Panc1 (cell line): Measurements from ENCODE around the gene CTTNBP2. TPM values are rescaled to one million over a fixed set of nuclear protein-coding genes. Genes with fewer than 3 reads are reported as not detected.

ENCODE experiments used
- ATAC-seq: fragments of 200-7000 bp; cut with Tn5 transposase; 2 replicates; pipeline ENCODE4 v1.9.1; 2020; ENCODE audit warnings: mild to moderate bottlenecking, moderate library complexity
- BruUV-seq: library from RNA; stranded (reverse); fragments of 400-500 nt; replicated peaks from 2 replicates; lab custom pipeline; 2021; lab: Mats Ljungman, UMichigan
- CTCF ChIA-PET: fragments of 300-600 bp; sonication (Branson Sonifier 250); formaldehyde crosslinking; loops from one replicate; lab custom pipeline; 2022; ENCODE audit warnings: antibody characterized with exemption; lab: Charles Lee
- POLR2A ChIA-PET: fragments of 300-600 bp; sonication (Branson Sonifier 250); formaldehyde crosslinking; loops from one replicate; lab custom pipeline; 2022; ENCODE audit warnings: antibody characterized with exemption; lab: Charles Lee
- DNase-seq: peaks from one replicate; pipeline ENCODE4 v3.0.0-alpha.2; 2010; ENCODE audit warnings: low read depth, low spot score
- H3K27ac ChIP-seq: 2 replicates; pipeline ENCODE4 v1.5.1; 2011; ENCODE audit warnings: mild to moderate bottlenecking, low read length, inconsistent platforms
- H3K27me3 ChIP-seq: fragments of 200-500 bp; sonication (Bioruptor generic); 2 replicates; pipeline ENCODE4 v1.6.0; 2014; ENCODE audit warnings: low read length, inconsistent platforms; ENCODE audit not compliant: control insufficient read depth, insufficient read depth
- H3K36me3 ChIP-seq: fragments of 200-500 bp; sonication (Bioruptor generic); 2 replicates; pipeline ENCODE4 v1.5.1; 2014; ENCODE audit warnings: inconsistent platforms, mild to moderate bottlenecking, low read length, moderate library complexity; ENCODE audit not compliant: control insufficient read depth, insufficient read depth
- H3K4me1 ChIP-seq: 2 replicates; pipeline ENCODE4 v1.5.1; 2011; ENCODE audit warnings: inconsistent platforms, mild to moderate bottlenecking, low read length, moderate library complexity; ENCODE audit not compliant: control insufficient read depth, insufficient read depth
- H3K4me3 ChIP-seq, 2 experiments: 2 replicates each; pipeline ENCODE4 v1.5.1; 2011 to 2012; ENCODE audit warnings: low read depth in 2 of 2, low read length in 2 of 2, mild to moderate bottlenecking in 2 of 2, inconsistent platforms in 1 of 2, moderate library complexity in 1 of 2
- H3K9me3 ChIP-seq: fragments of 200-500 bp; sonication (Bioruptor generic); 2 replicates; pipeline ENCODE4 v1.5.1; 2014; ENCODE audit warnings: low read depth, mild to moderate bottlenecking, inconsistent platforms, low read length, moderate library complexity; ENCODE audit not compliant: control insufficient read depth, insufficient read depth
- POLR2AphosphoS5 ChIP-seq: IDR thresholded peaks from 2 replicates; pipeline ENCODE4 v1.6.1; 2012; ENCODE audit warnings: mild to moderate bottlenecking, low read depth, low read length, moderate library complexity
- SIN3A ChIP-seq: IDR thresholded peaks from 2 replicates; pipeline ENCODE4 v1.6.1; 2012; ENCODE audit warnings: low read depth, mild to moderate bottlenecking, low read length, moderate library complexity, borderline replicate concordance; ENCODE audit not compliant: insufficient read depth
- TCF7L2 ChIP-seq: IDR thresholded peaks from 2 replicates; pipeline ENCODE4 v1.6.1; 2011; ENCODE audit warnings: mild to moderate bottlenecking, low read depth, low read length, inconsistent platforms
- in situ Hi-C: cut with HindIII; loops from 2 replicates; pipeline ENCODE4 v1.10.0; 2016; ENCODE audit warnings: low sequenced_read_pairs, low pct_unique_long_range_greater_than_20kb
- intact Hi-C: fragments of 100-400 bp; cut with micrococcal nuclease; formaldehyde crosslinking; loops from one replicate; pipeline ENCODE4 v1.10.0; 2022; ENCODE audit not compliant: unreplicated experiment
- total RNA-seq: library from RNA; stranded (reverse); gene quantifications from one replicate; pipeline ENCODE4 v1.2.1, GENCODE V29; 2021; ENCODE audit not compliant: unreplicated experiment
- TF ChIP-seq, protein P1 (sequence below), 2 experiments: IDR thresholded peaks; 2 replicates each; pipeline ENCODE4 v1.6.1; 2011 to 2012; ENCODE audit warnings: low read depth in 2 of 2, control low read depth in 1 of 2, low read length in 1 of 2, mild to moderate bottlenecking in 1 of 2, moderate library complexity in 1 of 2; ENCODE audit not compliant: insufficient read depth in 1 of 2
- TF ChIP-seq, protein P2 (sequence below): fragments of 450-650 bp; IDR thresholded peaks from 2 replicates; pipeline ENCODE4 v1.5.1; 2017; ENCODE audit warnings: mild to moderate bottlenecking

The CTTNBP2 gene
- total RNA-seq, 1 experiment from 2014 or later, result 1.0 TPM

DNA sequence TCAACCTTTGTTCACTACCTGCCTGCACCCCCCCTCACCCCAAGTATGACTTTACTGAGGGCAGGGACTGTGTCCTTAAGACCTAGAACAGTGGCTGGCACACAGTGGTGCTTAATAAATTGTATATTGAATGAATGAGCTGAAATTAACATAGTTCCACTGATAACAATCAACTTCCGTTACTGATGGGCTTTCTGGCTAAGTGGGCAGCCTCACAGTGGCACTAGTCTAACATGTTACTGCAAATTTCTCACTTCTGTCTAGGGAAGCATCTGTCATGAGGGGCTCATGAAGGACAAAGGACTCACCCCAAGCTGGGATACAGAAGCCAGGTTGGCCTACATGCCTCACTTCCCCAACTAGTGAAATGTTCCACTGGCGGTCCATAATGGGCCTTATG lies 79.3 kb downstream of the CTTNBP2 start:
- no peaks in the 10 kb centered on the region for H3K36me3 ChIP-seq
- ChIA-PET CTCF (no interaction called here), POLR2A (no interaction called here)
- no peak overlapping the region for H3K4me3 ChIP-seq
- H3K4me1 ChIP-seq, result no peaks in the 10 kb centered on the region
- TF ChIP-seq, protein P1, sequence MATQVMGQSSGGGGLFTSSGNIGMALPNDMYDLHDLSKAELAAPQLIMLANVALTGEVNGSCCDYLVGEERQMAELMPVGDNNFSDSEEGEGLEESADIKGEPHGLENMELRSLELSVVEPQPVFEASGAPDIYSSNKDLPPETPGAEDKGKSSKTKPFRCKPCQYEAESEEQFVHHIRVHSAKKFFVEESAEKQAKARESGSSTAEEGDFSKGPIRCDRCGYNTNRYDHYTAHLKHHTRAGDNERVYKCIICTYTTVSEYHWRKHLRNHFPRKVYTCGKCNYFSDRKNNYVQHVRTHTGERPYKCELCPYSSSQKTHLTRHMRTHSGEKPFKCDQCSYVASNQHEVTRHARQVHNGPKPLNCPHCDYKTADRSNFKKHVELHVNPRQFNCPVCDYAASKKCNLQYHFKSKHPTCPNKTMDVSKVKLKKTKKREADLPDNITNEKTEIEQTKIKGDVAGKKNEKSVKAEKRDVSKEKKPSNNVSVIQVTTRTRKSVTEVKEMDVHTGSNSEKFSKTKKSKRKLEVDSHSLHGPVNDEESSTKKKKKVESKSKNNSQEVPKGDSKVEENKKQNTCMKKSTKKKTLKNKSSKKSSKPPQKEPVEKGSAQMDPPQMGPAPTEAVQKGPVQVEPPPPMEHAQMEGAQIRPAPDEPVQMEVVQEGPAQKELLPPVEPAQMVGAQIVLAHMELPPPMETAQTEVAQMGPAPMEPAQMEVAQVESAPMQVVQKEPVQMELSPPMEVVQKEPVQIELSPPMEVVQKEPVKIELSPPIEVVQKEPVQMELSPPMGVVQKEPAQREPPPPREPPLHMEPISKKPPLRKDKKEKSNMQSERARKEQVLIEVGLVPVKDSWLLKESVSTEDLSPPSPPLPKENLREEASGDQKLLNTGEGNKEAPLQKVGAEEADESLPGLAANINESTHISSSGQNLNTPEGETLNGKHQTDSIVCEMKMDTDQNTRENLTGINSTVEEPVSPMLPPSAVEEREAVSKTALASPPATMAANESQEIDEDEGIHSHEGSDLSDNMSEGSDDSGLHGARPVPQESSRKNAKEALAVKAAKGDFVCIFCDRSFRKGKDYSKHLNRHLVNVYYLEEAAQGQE (IDR thresholded peaks at IDR 0.05; ENCODE audit: insufficient read depth in 1 of 2, low read depth in 2 of 2, low read length in 1 of 2), result no peak
- TF ChIP-seq SIN3A, result no peak
- TF ChIP-seq, protein P2, sequence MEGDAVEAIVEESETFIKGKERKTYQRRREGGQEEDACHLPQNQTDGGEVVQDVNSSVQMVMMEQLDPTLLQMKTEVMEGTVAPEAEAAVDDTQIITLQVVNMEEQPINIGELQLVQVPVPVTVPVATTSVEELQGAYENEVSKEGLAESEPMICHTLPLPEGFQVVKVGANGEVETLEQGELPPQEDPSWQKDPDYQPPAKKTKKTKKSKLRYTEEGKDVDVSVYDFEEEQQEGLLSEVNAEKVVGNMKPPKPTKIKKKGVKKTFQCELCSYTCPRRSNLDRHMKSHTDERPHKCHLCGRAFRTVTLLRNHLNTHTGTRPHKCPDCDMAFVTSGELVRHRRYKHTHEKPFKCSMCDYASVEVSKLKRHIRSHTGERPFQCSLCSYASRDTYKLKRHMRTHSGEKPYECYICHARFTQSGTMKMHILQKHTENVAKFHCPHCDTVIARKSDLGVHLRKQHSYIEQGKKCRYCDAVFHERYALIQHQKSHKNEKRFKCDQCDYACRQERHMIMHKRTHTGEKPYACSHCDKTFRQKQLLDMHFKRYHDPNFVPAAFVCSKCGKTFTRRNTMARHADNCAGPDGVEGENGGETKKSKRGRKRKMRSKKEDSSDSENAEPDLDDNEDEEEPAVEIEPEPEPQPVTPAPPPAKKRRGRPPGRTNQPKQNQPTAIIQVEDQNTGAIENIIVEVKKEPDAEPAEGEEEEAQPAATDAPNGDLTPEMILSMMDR, result no peak
- BruUV-seq, result no TSS peak
- in situ Hi-C loops (no loop called here), intact Hi-C loops (no loop called here)
- no peaks in the 10 kb centered on the region for H3K9me3 ChIP-seq
- ATAC-seq (no peak), DNase-seq (no peak)
- H3K27ac ChIP-seq, result no peak overlapping the region
- no peaks in the 10 kb centered on the region for H3K27me3 ChIP-seq

DNA sequence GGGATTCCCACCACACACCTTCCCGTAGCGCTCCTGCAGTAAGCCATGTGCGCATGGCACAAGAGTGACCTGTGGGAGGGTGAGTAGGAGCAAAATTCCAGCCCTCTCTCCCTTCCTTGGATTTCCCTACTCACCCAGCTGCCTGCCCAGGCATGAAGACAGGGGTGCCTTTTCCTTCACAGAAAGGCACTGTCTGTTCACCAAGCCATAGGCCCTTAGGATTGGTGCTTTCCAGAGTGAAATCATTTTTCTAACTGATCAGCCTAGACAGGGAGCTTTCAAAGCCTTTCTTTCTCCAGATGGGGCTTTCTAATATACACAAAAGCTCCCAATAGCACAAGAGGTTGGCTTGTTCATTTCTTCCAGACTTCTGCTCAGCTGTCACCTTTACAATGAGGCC lies 79.7 kb downstream of the CTTNBP2 start:
- no peak overlapping the region for H3K27ac ChIP-seq
- no peaks in the 10 kb centered on the region for H3K27me3 ChIP-seq
- intact Hi-C loops, result no loop called here
- ATAC-seq, result no peak
- DNase-seq, result no peak
- TF ChIP-seq, protein P1 (IDR thresholded peaks at IDR 0.05; ENCODE audit: insufficient read depth in 1 of 2, low read depth in 2 of 2, low read length in 1 of 2), result no peak
- no peak for TF ChIP-seq TCF7L2
- TF ChIP-seq SIN3A, result no peak
- TF ChIP-seq POLR2AphosphoS5, result no peak
- TF ChIP-seq, protein P2, result no peak
- no peaks in the 10 kb centered on the region for H3K4me1 ChIP-seq
- H3K4me3 ChIP-seq, result no peak overlapping the region
- no peaks in the 10 kb centered on the region for H3K36me3 ChIP-seq
- ChIA-PET POLR2A (no interaction called here), CTCF (no interaction called here)
- no peaks in the 10 kb centered on the region for H3K9me3 ChIP-seq
- in situ Hi-C loops, result no loop called here
- no TSS peak for BruUV-seq
